ENCODE data around the gene CARD10.
"Not testable (repeated sequence)": the region's sequence is repeated elsewhere in the genome, so short reads cannot be mapped to it uniquely, and the experiment has no call there.

Gene CARD10

DNA sequence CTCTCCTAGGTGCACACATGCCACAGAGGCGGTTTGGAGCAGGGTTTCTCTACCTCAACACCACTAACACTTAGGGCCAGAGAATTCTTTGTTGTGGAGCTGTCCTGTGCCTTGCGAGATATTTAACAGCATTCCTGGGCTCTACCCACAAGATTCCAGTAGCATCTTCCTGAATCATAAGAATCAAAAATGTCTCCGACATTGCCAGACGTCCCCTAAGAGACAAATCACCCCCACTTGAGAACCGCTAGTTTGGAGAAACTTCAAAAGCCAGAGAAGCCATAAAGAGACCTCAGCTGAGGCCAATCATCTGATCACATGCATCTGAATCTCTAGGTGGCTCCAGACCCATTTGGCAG, 49.1 kb downstream of the CARD10 start:
- in situ Hi-C loops (cut with MboI; ENCODE audit: low sequenced_read_pairs) = no loop called here

DNA sequence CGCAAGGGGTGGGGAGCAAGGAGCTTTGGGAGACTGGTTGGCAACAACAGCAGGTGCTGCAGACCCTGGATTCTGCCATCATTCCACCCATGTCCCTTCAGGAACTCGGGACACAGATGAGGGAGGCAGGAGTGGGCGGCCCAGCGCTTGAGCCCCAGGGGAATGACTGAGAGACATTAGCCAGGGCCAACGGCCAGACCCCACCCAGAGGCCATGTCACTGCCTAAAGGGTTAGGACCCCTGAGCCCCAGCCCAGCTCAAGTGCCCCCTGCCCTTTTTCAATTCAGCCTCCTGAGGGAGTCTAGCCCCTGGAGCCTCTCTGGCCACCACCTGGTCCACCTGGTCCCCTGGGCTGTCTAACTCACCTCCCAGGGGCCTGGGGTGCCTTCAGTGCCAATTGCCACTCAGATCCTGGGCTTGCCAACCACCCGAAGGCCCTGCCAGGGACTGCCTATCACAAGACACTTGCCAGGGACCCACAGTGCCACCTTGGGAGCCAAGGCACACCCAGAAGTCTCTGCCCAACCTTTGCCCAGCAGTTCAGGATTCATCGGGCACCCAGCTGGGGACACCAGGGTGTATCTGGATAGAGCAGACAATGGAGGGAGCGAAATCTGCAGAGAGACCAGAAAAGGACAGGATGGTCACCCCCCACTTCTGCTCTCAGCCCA, 49.7 kb downstream of the CARD10 start:
- in situ Hi-C loops (cut with MboI; ENCODE audit: low sequenced_read_pairs) = no loop called here

DNA sequence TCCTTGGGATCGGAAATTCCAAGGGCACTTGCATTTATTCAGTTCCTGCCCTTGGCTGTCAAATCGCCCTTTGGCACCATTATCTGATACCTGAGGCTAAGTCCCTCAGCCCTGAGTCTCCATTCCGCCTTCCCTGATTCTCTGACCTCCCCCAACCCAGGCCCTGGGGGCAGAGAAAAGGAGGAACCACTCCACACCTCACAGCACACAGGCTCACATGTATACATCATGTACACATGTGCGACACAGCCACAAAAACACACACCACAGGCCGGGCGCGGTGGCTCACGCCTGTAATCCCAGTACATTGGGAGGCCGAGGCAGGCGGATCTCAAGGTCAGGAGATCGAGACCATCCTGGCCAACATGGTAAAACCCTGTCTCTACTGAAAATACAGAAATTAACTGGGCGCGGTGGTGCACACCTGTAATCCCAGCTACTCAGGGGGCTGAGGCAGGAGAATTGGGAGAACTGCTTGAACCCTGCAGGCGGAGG, 51.0 kb downstream of the CARD10 start:
- in situ Hi-C loops (cut with MboI; ENCODE audit: low sequenced_read_pairs) = not testable (repeated sequence)

DNA sequence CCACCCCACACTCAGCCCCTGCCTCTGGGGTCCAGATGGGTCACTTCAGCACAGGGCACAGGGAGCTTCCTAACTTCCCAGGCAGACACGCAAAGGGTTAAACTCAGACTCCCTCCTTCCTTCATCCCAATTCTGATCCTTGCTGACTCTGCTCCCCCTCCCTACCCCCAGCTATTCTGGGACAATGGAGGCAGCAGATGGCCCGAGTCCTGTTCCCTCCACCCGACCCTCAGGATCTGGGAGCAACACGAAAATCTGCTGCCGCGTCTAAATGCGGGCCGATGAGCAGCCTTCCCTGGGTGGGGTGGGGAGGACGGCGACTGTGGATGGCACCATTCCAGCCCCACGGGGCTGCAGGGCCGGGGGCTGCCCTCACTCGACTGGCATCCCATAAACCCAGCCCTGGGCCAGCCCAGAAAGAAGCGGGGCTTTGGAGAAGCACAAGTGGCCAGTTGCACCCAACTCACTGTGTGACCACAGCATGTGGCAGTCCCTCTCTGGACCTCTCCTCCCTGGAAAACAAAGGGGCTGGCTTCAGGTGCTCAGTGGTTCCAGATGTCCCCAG, 51.7 kb downstream of the CARD10 start:
- in situ Hi-C loops (cut with MboI; ENCODE audit: low sequenced_read_pairs) = no loop called here

DNA sequence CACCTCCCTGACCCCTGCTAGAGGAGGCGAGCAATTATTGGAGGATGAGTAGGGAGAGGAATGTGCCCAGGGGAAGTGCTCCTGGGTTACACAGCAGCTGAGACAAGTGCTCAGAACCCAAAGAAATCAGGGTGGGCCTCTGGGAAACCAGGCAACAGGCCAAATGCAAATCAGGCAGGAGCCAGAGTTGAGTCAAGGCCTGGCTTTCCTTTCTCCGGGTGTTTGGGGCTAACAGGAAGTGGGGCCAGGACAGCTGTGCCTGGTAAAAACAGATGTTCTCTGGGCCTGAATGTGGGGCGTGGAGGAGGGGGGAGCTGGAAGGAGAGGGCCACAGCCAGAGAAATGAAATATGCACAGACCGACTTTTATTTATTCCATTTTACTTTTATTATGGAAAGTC, 55.0 kb downstream of the CARD10 start:
- in situ Hi-C loops (cut with MboI; ENCODE audit: low sequenced_read_pairs) = no loop called here

DNA sequence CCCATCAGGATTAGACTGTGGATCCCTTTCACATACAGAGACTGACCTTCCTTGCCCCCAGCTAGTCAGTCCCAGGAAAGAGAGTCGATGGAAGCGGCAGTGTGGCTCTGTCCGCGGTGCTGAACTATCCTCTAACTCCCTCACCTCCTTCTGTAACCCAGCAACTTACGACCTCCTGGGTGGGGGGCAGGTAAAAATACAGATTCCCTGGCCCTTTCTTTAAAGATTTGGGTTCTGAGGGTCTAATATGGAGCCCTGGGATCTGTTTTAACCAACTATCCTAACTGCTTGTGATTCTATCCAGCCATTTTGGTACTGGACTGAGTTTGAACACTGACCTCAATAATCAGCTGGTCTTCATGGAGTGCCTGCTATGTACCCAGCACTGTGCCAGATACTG, 56.2 kb downstream of the CARD10 start:
- in situ Hi-C loops (cut with MboI; ENCODE audit: low sequenced_read_pairs) = no loop called here

DNA sequence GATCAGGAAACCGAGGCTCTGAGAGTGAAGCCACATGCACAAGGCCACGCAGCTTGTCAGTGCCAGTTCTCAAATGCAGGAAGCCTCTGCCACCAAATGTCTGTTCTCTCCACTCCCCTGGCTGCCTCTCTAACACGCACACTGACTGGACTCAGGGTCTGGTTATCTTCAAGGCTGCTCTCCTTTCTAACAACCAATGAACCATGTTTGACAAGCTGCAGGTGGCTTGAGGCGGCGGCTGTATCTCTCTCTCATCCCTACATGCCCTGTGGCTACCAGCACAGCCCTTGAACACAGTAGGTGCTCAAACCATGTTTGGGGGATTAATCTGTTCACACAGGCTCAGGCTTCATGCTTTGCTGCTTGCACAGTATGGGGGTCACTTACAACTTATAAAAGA, 56.8 kb downstream of the CARD10 start:
- in situ Hi-C loops (cut with MboI; ENCODE audit: low sequenced_read_pairs) = no loop called here

DNA sequence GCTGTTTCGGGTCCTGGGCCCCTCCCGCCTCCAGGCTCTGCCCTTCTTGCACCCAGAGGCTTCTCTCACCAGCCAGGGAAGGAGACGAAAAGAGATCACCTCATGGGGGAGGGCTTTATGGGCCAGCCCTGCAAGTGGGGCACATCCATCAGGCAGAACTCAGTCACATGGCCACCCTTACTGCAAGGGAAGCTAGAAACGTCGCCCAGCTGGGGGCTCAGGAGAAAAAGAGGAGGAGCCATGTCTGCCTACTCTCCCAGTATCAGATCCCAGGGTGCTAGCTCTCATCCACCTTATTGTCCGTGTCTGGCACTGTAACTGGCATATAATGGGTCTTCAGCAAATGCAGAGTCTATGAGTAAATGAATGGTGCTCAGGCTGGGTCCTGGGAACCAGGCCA, 57.3 kb downstream of the CARD10 start:
- in situ Hi-C loops (cut with MboI; ENCODE audit: low sequenced_read_pairs) = no loop called here

DNA sequence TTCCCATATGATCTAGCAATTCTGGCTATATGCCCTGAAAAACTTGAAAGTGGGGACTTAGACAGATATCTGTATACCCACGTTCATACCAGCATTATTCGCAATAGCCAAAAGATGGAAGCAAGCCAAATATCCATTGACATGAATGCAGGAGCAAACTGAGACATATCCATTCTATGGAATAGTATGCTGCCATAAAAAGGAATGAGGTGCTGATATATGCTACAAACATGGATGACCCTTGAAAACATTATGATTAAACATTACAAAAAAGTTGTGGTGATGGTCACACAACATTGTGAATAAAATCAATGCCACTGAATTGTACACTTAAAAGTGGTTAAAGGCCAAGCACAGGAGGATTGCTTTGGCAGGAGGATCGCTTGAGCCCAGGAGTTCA, 58.5 kb downstream of the CARD10 start:
- in situ Hi-C loops (cut with MboI; ENCODE audit: low sequenced_read_pairs) = no loop called here

DNA sequence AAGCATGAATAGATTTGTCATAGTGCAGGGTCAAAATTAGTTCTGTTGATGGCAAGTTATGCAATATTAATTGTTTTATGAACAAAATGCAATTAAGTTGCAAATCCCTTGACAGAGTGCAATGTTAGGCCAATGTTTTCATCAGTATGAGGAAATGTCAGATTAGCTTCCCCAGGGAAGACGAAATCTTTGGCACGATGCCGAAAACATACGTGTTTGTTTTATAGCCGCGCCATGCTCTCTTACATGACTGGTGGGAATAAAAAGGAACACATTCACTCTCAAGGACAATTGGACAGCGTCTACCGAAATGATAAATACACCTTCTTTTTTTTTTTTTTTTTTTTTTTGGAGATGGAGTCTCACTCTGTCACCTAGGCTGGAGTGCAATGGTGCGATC, 60.0 kb downstream of the CARD10 start:
- in situ Hi-C loops (cut with MboI; ENCODE audit: low sequenced_read_pairs) = loop anchor here (10.0 kb wide), 1 partner anchor 204 kb away; no protein-coding TSS in a partner anchor

DNA sequence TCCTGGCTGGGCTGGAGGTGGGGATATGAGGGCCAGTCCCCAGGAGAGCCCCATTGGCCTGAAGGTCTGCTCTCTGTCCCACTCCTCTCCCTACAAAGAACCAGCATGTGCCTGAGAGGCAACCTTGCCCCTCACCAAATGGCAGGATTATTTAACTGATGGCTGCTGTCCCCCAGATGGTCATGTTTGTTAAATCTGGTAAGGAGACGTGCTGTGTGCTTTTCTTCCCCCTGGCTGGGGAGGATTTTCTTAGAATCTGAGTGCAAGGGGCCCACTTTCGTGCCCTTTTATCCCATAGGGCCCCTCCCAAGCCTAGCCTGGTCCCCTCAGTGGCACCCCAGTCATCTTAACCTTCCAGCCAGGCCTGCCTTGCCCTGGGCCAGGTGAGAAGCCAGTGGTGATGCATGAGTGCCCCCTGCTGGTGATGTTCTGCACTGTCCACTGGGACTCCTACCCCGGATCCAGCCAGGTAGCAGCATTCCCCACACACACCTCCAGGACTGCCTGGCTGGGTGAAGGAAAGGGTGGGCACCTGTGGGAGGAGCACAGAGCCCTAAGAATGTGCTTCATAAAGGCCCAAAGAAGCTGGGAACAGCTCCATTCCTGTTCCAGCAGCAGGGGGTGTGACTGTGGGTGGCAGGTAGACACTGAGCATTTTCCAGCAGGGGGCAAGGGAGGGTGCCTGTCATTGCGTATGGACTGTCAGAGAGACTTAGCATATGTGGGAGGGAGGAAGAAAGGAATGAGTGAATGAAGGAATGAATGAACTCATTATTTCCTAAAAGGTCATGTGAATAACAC, 61.9 kb downstream of the CARD10 start:
- in situ Hi-C loops (cut with MboI; ENCODE audit: low sequenced_read_pairs) = loop anchor here (10.0 kb wide), 1 partner anchor 202 kb away; no protein-coding TSS in a partner anchor

DNA sequence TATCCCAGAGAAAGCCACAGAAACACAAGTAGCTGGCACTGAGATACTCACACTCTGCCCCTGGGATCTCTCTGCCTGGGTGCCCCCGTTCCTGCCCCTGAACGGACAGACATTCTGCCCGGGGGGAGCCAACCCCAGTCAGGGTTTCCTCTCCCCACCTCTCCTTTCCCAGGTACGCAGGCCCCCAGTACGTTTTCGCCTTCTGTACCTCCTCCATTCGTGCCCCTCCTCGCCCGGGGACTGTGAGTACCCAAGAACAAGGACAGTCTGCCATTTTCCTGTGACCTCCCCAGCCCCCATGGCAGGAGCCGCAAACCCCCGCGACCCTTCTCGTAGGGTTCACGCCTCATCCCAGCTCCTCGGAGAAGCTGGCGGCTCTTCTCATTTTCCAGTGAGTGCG, 62.9 kb downstream of the CARD10 start:
- in situ Hi-C loops (cut with MboI; ENCODE audit: low sequenced_read_pairs) = loop anchor here (10.0 kb wide), 1 partner anchor 202 kb away; no protein-coding TSS in a partner anchor

DNA sequence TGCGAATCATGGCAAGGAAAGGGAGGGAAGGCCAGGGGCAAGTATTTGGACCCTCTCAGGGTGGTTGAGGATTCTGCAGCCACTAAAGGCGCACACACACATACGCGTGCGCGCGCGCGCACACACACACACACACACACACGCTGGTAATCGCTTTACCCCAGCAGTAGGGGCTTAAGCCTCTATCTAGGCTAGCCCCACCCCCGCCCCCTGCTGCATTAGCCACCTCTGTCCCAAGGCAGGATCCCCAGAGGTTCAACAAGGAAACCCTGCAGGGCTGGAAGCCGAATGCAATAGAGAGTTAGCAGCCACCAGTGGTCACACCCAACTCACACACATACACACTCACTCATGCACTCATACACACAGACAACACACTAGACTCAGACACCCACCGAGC, 63.3 kb downstream of the CARD10 start:
- in situ Hi-C loops (cut with MboI; ENCODE audit: low sequenced_read_pairs) = loop anchor here (10.0 kb wide), 1 partner anchor 201 kb away; no protein-coding TSS in a partner anchor

DNA sequence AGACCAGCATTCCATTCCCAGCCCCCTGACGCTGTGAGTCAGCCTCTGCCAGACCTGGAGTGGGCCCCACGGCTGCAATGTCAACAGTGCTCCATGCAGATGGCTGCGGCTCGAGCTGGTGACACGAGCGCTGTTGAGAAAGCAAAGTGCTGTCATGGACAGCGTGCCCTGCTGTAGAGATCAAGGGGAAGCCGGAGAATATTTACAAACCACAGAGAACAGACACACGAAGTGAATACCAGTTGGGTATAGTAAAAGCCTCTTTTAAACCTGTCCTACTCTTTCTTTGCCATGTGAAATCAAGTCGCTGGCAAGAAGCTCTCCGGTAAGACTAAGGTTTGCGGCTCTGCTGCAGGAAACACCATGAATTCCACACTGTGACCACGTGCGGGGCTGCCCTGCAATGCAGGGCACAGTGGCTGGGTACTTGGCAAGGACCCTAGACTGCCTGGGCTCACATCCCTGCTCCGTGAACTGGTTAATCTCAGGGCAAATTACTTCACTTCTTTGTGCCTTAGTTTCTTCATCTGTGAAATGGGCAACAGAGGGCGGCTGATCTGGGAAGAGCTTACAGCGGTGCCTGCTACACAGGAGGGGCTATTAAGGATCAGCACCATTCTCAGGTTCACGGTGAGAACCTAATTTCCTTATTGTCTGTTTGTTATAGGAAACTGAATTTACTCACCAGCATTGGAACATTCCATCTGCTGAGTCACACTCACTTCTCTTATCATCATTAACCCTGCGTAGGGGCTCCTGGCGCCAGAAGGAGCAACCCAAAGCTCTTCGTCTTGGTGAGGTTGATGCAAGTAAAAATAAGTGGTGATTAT, 64.1 kb downstream of the CARD10 start:
- in situ Hi-C loops (cut with MboI; ENCODE audit: low sequenced_read_pairs) = loop anchor here (5.0 to 10.0 kb wide), 2 partner anchors 138 to 200 kb away; no protein-coding TSS in a partner anchor

DNA sequence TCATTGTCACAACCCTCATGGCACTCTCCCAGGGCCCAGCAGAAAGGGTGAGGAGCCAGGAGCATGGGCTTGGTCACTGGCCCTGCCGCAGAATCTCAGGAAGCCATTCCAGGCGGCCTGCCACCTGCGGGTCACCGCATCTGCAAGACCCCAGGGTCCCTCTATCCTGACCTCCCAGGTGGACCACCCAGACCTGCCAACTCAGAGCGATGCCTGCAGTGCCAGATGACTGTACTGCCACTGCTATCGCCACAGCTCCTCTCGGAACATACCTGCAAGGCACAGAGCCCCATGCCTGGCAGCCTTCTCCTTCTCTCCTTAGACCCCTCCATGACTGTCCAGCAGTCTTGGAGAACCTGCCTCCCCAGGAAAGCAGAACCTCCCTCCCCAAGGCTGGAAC, 65.5 kb downstream of the CARD10 start:
- in situ Hi-C loops (cut with MboI; ENCODE audit: low sequenced_read_pairs) = loop anchor here (5.0 to 10.0 kb wide), 2 partner anchors 136 to 199 kb away; no protein-coding TSS in a partner anchor

DNA sequence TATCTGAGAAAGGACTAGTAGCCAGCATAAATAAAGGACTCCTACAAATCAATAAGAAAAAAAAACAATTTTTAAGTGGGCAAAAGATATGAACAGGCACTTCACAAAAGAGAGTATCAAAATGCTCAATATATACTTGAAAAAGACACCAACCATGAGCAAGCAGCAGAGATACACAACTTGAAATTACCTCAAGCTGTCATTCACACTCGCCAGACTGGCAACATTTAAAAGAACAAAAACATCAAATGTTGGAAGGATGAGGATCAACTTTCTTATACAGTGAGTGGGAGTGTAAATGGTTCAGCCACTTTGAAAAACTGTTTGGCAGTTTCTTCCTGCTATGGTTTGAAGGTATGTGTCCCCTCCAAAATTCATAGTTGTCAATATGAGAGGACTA, 68.0 kb downstream of the CARD10 start:
- in situ Hi-C loops (cut with MboI; ENCODE audit: low sequenced_read_pairs) = loop anchor here (5.0 to 10.0 kb wide), 2 partner anchors 134 to 196 kb away; no protein-coding TSS in a partner anchor

DNA sequence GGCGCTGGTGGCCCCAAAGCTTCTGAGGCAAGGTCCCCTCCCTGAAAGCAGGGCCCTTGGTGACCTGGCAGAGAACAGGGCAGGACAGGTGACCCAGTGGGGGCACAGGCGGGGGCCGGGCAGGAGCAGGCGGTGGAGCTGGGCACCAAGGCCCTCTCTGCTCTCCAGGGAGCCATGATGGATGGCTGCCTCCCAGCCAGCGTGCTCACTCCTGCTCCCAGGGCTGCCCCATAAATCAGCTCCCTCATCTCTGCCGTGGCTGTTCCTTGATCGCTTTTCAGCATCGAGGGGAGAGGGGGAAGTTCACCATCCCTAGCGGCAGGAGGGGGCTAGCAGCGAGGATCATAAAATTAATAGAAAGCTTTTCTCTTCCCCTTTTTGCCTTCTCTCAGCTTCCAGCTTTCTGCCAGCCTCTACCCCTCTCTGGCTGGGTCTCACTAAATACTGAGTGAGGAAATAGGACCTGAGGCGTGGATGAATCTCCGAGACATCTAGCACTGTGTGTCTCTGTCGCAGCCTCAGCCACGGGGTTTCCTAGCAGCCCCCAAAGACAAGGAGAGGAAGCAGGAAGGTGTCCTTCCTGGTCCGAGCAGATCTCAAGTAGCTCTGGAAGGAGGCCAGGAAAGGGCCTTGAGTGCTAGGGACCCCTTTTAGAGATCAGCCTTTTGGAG, 69.7 kb downstream of the CARD10 start:
- in situ Hi-C loops (cut with MboI; ENCODE audit: low sequenced_read_pairs) = loop anchor here (5.0 to 10.0 kb wide), 2 partner anchors 132 to 195 kb away; no protein-coding TSS in a partner anchor

DNA sequence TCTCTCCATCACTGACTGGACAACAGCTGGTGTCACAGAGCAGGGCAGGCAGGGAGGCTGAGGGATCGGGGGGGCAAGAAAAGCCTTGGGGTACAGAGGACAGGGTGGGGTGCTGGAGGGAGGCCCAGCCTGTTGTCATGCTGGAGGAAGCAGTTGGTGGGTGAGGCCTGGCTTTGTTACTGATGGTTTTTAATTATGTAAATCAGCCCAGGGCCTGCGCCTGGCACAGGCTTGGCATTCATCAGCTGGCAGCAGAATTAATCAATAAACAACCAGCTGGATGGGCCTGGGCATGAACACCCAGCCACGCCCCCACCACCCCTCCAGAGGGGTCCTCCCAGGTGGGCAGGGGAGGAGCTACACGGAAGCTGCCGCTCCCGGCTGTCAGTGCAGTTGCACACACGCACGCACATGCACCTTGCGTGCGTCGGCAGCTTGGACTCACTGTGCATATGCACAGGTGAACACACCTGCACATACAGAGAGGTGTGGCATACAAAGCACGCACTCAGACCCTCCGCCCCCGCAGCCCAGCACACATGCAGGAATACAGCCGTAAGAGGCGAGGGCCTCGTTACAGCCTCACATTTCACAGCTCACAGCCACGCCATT, 70.6 kb downstream of the CARD10 start:
- in situ Hi-C loops (cut with MboI; ENCODE audit: low sequenced_read_pairs) = no loop called here

DNA sequence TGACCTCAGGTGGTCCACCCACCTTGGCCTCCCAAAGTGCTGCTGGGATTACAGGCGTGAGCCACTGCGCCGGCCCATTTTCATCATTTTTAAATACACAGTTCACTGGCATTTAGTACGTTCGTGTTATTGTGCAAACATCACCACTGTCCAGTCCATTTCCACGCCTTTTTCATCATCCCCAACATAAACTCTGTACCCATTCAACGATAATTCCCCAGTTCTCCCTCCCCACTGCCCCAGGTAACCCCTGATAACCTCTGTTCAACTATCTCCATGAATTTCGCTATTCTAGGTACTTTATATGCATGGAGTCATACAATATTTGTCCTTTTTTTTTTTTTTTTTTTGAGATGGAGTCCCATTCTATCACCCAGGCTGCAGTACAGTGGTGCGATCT, 73.7 kb downstream of the CARD10 start:
- in situ Hi-C loops (cut with MboI; ENCODE audit: low sequenced_read_pairs) = no loop called here

DNA sequence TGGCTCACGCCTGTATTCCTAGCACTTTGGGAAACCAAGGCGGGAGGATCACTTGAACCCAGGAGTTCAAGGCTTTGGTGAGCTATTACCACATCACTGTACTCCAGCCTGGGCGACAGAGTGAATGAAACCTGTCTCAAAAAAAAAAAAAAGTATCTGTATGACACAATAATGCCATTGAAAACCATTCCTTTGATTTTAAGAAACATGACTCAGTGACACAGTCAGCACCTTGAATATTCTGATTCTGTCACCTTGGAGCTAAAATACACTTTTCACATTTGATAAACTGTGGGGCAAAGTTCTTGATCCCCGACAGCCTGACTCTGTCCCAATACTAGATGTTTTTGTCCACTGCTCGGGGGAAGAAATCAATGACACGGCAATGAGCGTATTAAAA, 75.2 kb downstream of the CARD10 start:
- in situ Hi-C loops (cut with MboI; ENCODE audit: low sequenced_read_pairs) = no loop called here
